ENCODE results near the gene BTBD9.

Gene BTBD9

DNA sequence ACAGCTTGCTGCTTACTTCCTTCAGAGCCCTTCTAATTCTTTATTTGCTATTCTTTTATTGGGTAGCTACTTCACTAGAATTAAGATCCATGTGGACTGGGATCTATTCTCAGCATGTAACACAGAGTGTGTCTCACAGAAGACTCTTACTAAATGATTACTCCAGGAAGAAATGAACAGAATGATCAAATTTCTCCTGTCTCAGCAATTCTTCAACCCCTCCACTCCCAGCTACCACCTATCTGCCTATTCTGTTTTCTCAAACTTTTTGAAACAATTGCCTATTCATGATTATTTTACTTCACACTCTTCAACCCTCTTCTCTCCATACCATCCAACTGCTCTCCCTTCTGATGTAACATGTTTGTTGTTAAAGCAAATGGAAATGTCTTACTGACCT is 132.6 kb downstream of the BTBD9 start:
- no peak for DNase-seq (ENCODE audit: low spot score)

DNA sequence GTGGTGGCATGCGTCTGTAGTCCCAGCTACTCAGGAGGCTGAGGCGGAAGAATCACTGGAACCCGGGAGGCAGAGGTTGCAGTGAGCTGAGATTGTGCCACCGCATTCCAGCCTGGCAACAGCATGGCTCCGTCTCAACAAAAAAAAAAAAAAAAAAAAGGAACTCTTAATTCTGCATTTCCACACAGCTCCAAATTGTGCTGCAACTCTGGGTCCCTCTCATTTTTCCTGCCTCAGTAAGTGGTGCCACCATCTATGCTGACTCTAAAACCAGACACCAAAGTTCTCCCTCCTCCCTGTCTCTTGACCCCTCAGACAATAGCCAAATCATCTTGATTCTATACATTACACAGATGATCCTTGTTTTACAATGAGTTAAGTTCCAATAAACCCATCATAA is 133.9 kb downstream of the BTBD9 start:
- DNase-seq (ENCODE audit: low spot score): no peak

DNA sequence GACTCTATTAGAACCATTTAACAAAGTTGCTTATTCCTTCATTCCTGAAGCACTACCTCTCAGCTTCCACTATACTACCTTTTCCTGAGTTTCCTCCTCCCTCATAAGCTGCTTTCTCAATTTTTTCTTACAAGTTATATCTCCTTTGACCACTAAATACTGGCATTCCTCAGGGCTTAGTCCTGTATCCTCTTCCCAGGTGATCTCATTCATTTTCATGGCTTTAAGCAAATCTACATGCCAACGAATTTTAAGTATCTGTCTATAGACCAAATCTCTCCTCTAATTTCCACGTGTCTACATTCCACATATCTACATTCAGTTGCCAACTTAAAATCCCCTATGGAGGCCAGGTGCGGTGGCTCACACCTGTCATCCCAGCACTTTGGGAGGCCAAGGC is 134.7 kb downstream of the BTBD9 start:
- no peak for DNase-seq (ENCODE audit: low spot score)

DNA sequence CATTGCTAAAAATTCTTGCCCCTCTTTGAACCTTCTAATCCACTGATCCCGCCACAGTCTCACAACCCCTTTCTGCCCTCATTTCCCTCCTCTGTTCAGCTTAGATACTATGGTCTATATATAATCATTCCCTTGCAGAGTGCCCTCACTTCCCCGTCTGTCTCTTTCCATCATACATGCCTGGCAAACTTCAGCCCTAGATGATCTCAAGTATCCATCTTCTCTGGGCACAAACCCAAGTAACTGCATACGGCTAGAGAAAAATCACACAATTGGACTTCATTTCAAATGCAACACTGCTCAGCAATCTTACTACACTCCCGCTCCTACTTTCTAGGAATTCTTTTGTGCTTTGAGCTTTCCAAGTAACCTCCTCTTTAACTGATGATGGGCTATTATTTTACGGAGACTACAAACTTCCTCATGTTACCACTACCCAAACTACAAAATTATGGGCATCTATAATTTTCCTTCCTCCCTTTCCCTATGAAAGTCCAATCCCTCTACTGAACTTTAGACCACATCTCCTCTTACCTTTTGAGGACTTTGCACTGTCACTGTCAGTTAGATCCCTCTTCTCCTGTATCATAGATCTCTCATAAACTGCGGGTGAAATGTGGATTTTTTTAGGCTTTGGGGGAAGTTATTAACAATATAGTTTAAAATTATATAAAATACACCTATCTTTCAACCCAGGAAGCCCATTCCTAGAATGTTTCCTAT is 135.6 kb downstream of the BTBD9 start:
- DNase-seq (ENCODE audit: low spot score): no peak

DNA sequence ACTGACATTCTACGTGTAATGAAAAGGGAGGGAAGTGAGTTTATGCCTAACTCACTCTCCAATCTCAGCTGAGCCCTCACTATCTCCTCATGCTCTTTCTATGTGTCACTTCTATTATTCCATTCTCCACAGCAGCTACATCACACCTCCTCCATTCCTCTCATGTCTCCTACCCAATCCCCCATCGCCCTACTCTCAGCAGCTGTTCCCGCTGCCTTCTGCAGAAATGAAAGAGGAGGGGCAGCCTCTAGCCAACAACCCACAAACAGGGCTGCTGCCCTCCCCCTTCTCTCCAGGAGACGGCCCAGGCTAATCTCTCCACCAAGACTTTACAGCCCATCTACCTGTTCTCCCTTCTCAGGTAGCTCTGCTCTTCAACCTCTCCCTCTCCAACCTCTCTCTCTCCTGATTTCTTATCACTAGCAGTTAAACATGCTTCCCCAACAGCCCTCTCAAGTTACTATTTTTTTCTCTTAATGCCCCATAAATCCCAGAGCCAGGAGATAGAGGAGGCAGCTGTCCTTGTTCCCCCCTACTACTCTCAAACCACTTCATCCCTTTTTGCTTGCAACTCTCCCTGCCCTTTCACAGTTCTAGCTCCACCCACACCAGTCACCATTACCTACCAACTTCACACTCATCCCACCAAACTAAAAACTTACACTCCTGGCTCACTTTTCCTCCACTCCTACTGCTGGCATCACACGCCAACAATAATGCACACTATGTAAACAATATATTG is 136.5 kb downstream of the BTBD9 start:
- DNase-seq (ENCODE audit: low spot score): no peak

DNA sequence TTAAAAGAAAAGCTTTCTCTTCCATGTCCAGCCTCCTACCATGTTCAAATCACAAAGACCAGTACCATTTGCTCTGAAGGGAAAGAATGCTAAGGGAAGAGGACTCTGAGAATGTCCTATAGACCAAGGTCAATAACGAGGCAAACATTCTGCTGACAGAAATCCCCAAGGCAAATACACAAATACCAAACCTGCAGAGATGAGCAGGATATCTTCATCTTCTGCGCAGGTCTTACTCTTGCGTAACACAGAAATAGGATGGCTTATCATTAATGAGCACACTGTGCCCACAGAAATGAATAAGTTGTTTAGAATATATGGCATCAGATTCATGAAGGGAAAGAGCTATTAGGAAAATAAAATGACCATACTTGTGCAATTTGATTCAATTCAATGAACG is 137.3 kb downstream of the BTBD9 start:
- no peak for DNase-seq (ENCODE audit: low spot score)

DNA sequence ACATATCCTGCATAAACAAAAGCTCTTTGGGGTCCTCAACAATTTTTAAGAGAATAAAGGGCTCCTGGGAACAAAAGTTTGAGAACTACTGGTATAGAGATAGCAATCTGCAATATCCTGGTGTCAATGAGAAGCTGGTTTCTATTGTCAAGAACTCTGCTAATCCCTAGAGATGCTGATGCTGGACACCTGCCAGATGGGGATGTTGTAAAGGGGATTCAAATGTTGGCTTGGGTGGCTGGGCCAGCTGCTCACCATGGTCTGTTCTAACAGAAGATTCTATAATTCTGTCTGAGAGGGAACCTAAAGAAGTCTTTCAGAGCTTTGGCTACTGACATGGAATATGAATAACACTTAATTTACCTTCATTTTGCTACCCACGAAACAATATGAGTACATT is 137.8 kb downstream of the BTBD9 start:
- no peak for DNase-seq (ENCODE audit: low spot score)

DNA sequence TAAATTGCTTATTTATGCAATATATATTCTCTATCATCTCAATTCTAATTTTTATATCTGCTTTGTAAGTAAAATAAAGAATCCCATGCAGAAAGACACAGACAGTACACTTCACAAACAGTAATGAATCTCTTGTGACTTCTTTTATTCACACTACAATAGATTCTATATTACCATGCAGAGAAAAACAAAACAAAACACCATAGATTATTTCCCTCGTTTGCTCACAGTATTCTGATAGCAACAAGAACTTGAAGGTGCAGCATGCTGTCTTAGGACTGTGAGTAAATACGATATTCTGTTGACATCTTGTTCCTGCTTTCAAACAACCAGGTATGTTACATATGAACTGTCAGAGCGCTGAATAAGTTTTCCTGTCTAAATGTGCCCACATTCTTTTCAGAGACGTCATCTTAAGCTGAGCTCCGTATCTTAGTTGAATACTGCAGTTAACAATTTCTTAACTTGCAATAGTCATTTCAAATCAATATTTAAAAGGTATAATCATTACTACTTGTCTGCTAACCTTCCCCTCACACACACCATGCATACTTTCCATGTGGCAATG is 140.1 kb downstream of the BTBD9 start:
- no peak for DNase-seq (ENCODE audit: low spot score)

DNA sequence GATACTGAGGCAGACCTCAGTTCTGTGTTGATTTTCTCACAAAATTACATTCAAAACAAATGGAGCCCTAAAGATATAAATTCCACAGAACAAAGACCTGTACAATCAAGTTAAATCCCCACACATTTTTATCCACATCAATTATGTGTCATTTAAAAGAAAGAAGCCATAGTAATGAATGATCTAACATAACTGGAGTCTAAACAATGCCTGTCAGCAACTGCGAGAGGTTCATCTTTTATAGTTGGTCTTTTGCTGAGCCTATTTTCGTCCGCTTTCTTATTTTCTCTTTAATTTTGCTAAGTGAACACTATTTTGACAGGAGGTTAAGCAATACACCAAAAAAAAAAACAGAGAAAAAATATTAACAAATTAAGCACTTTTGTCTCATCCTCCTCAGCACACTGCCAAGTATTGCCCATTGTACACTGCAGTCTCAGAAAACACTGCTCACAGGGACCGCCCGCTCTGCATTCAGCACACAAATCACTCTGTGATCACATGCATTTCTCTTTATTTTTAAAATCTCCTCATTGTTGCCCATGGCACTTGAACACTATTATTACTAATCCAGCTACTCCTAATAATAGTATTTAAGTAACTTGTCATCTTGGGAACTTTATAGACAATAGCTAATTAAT is 140.8 kb downstream of the BTBD9 start:
- no peak for DNase-seq (ENCODE audit: low spot score)

DNA sequence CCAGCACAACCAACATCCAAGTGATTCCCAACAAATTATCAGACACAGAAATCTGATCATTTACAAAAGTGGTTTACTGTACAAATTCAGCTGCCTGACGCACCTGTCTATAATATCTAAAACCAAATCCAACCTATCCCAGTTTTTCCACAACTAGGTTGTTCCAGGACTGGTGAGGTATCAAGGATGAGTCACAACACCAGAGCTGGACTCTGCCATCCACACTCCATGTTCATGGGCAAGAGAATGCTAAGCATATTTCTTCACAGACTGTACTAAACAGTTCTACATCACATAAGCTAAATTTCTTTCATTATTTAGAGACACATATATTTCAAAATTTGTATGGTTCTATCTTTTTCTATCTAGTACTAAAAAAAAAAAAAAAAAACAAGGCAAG is 141.6 kb downstream of the BTBD9 start:
- no peak for DNase-seq (ENCODE audit: low spot score)

DNA sequence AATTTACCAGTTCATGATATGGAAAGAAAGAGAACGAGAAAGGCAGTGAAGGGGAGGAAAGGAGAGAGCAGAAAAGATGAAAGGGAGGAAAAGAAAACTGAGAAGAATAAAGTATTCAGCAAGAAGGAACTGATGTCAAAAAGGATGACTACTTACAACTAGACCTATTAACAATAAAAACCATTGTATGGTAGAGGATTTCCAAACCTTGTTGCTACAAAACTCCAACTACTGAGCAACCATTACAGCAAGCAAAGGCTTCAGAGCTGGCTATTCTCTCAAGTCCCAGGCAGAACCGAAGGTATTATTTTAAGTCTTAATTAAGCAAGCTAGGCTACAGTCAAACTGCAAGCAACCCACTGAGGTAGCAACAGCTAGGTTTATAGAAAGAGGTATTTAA is 142.2 kb downstream of the BTBD9 start:
- no peak for DNase-seq (ENCODE audit: low spot score)

DNA sequence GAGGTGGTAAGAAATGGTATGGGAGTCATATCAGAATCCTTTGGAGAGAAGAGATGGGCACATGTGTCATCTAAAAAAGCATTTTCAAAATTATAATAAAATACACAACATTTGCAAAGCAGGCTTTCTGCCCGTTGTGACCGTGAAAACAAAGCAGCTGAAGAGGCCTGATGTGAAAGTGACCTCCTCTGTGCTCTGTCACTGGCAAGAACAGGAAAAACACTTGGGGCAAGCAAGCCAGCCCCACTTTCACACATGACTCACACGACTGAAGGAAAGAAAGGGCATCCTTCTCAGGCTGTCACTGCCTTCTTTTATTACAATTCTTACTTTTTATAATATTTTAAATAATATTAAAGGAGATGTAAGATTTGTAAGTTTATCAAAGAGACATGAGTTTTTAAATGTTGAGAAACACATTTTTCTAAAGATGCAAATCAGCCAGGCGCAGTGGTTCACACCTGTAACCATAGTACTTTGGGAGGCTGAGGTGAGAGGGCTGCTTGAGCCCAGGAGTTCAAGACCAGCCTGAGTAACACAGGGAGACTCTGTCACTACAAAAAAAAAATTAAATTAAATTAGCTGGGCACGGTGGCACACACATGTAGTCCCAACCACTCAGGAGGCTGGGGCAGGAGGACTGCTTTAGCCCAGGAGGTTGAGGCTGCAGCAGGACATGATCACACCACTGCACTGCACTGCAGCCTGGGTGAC is 143.7 kb downstream of the BTBD9 start:
- DNase-seq (ENCODE audit: low spot score): no peak

DNA sequence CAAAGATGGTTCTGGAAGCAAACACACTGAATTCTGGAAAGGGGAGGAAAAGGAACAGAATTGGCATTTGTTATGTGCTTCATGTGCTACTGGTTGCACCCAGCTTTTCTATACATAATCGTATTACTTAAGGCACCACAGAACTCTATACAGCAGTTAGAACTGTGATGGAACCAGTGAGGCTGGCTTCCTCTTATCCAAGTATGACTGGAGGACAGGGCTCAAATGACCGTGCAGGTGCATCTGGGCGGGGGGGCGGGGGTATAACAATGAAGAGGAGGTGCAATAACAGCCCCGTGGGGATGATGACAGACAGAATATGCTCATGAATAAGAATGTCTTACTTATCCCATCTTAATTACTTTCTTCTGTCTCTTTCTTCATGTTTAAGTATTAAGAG is 144.2 kb downstream of the BTBD9 start:
- no peak for DNase-seq (ENCODE audit: low spot score)

DNA sequence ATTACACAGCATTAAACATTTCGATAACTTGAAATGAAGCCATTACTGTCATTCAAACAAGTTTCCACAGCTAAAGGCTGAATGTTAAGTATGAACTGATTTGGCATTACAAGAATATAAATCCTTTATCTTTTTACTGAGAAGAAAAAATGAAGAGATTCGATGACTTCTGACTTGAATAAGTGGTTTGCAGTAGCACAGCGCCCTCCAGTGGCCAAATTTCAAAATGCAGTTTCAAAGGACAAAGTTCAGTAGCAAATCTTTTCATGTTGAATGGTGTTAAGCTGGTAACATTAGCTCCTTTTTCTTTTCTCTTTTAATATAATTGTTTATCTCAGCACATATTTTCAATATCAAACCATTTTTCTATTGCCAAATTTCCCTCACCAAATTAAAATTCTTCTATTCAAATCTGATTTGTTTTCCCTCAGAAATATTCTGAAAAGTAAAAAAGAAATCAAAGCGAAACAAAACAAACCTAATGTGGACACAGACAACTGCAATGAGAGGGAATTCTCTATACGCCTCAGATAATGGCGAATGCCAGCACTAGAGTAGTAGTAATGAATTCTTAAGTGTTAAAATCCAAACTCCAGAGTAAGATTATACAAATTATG is 145.7 kb downstream of the BTBD9 start:
- peak; percentile 70 for DNase-seq (ENCODE audit: low spot score)

DNA sequence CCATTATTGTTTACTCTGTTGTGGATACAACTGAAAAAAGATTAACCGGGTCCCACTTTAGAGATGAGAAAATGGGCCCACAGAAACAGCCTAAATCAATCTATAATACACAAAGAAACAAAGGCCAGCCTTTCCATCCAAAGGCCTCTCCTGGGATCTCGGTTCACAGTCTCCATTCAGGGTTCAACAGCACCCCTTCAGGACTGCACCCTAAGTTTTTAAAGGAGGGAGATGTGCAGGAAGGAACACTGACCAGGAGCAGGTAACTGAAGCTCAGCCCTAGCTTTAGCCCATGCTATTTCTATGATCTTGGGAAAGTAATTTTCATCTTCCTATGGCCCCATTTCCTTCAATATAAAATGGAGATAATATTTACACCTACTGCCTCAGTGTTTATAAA is 147.7 kb downstream of the BTBD9 start:
- DNase-seq (ENCODE audit: low spot score): no peak

DNA sequence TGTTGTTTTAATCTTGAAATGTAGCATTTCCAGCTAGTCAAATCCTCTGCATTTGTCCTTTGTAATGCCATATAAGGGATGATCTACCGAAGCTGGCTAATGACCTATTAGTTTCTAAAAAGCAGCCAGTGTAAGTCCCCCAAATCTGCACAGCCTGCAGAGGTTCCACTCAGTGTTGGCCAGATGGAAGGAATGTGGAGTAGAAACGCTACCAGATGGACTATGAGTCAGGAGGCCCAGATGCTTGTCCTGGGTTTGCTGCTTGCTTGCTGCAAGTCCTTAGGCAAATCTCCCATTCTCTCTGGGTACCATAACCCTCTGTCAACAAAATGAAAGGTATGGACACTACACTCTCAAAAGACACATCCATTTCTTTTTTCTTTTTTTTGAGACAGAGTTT is 149.8 kb downstream of the BTBD9 start:
- no peak for DNase-seq (ENCODE audit: low spot score)

DNA sequence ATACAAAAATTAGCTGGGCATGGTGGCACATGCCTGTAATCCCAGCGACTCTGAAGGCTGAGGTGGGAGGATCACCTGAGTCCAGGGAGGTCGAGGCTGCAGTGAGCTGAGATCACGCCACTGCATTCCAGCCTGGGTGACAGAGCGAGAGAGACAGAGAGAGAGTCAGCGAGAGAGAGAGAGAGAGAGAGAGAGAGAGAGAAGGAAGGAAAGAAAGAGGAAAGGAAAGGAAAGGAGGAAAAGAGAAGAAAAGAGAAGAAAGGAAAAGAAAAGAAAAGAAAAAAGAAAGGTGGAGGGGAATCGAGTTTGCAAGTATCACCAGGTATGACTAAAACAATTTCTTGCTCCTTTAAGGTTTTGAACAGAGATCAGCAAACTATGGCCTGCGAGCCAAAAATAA is 152.3 kb downstream of the BTBD9 start:
- no peak for DNase-seq (ENCODE audit: low spot score)

DNA sequence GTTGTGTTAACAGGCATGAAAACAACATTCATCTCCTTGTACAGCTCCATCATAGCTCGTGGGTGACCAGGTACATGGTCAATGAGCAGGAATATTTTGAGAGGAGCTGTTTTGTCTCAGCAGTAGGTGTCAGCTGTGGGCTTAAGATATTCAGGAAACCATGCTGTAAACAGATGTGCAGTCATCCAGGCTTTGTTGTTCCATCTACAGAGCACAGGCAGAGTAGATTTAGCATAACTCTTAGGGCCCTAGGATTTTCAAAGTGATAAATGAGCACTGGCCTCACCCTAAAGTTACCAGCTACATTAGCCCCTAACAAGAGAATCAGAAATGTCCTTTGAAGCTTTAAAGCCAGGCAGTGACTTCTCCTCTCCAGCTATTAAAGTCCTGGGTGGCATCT is 154.2 kb downstream of the BTBD9 start:
- no peak for DNase-seq (ENCODE audit: low spot score)

DNA sequence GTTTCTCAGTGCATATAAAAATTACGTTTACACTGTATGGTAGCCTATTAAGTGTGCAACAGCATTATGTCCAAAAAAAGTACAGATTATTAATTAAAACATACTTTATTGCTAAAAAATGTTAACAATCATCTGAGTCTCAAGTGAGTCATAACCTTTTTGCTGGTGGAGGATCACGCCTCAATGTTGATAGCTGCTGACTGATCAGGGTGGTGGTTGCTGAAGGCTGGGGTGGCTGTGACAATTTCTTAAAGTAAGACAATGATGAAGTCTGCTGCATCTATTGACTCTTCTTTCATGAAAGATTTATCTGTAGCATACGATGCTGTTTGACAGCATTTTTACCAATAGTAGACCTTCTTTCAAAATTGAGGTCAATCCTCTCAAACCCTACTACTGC is 155.1 kb downstream of the BTBD9 start:
- no peak for DNase-seq (ENCODE audit: low spot score)

DNA sequence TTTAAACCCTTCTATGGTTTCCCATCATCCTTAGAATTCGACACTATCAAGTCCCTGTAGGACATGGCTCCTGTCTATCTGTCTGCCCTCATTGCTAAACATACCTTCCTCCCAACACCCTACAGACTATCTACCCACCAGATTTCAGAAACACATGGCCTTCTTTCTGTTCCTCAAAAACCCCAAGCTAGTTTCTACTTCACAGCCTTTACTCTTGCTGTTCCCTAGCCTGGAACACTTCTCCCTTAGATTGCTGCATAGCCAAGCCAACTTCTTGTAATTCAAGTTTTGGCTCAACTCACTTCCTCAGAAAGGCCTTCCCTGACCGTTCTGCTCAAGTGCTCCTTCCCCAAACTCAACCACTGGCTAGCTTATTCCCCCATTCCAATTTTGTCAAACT is 156.2 kb downstream of the BTBD9 start:
- no peak for DNase-seq (ENCODE audit: low spot score)

DNA sequence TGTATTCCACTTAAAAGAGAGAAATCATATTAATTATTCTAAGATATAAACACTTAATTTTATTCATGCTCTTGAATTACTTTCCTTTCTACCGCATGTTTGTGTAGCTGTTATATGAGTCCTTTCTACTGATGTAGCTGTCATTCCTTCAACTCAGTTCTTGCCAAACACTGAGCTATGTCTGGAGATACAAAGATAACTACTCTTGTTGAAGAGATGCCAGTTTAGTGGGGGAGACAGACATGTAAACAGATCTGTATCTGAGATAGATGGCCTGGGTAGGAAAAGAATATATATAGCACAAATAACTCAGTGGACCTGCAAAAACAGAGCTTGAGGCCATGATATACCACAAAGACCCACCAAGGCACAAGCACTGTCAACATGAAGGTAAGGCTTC is 157.3 kb downstream of the BTBD9 start:
- DNase-seq (ENCODE audit: low spot score): no peak

DNA sequence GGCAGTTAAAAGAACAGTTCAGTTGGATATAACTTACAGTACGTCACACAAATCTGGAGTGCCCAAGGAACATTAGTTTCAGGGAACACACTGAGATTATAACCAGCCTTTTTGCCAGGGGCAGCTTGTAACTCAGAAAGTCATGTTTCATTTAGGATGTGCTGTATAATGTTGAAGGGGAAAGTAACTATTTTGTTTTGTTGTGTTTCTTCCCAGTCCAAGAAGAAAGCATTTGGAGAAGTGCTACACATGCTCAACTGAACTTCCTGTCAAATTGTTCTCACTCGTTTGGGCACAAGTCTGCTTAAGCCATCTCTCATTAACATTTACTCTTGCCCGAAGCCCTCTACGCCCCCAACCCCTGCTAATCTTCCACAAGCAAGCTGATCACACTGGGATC is 157.9 kb downstream of the BTBD9 start:
- no peak for DNase-seq (ENCODE audit: low spot score)

Data from hematopoietic multipotent progenitor cell treated with erythropoietin and hydrocortisone succinate and interleukin-3 and kit ligand, for 17 days (in vitro differentiated cells).